ENCODE measurements around the gene PALM2AKAP2. TPM values are rescaled to one million over a fixed set of nuclear protein-coding genes. Genes with fewer than 3 reads are reported as not detected.

PALM2AKAP2 gene
- total RNA-seq, 2 experiments from 2014 or later = not detected

GRCh38 chr9:109795613-109796012 is 15.6 kb downstream of the PALM2AKAP2 start:
- intact Hi-C loops (cut with DNase I, micrococcal nuclease) = no loop called here
- H3K27ac ChIP-seq (ENCODE audit: low read depth in 1 of 2, low read length in 2 of 2) = no peak overlapping the region
- no peak overlapping the region for H3K4me3 ChIP-seq (ENCODE audit: low read length)
- H3K36me3 ChIP-seq (ENCODE audit: insufficient read depth, low read length) = no peaks in the 10 kb centered on the region
- no peaks in the 10 kb centered on the region for H3K4me1 ChIP-seq (ENCODE audit: insufficient read depth, low read length)
- ChIA-PET POLR2A (no interaction called here), CTCF (no interaction called here)
- Mint-ChIP-seq H3K27me3 (peaks cover 6% of the 10 kb centered on the region), H3K36me3 (ENCODE audit: low read depth) (no peaks in the 10 kb centered on the region), H3K4me3 (no peak overlapping the region), H3K9me3 (no peaks in the 10 kb centered on the region), H3K4me1 (ENCODE audit: low read depth) (no peaks in the 10 kb centered on the region), H3K27ac (no peak overlapping the region)
- no peaks in the 10 kb centered on the region for H3K9me3 ChIP-seq (ENCODE audit: control insufficient read depth in 1 of 2, insufficient read depth in 1 of 2, low read length in 2 of 2)
- TF ChIP-seq CTCF (IDR thresholded peaks at IDR 0.05) = no peak
- DNase-seq (no peak), ATAC-seq (ENCODE audit: poor library complexity) (no peak)
- no peaks in the 10 kb centered on the region for H3K27me3 ChIP-seq (ENCODE audit: control insufficient read depth in 1 of 2, insufficient read depth in 2 of 2, low read length in 2 of 2)

- H3K4me1 Mint-ChIP-seq (ENCODE audit: low read depth) = no peaks in the 10 kb centered on the region
- Histone ChIP-seq H3K27ac (ENCODE audit: low read depth in 1 of 2, low read length in 2 of 2) (no peak overlapping the region), H3K36me3 (ENCODE audit: insufficient read depth, low read length) (no peaks in the 10 kb centered on the region), H3K4me1 (ENCODE audit: insufficient read depth, low read length) (no peaks in the 10 kb centered on the region), H3K9me3 (ENCODE audit: control insufficient read depth in 1 of 2, insufficient read depth in 1 of 2, low read length in 2 of 2) (no peaks in the 10 kb centered on the region), H3K27me3 (ENCODE audit: control insufficient read depth in 1 of 2, insufficient read depth in 2 of 2, low read length in 2 of 2) (no peaks in the 10 kb centered on the region), H3K4me3 (ENCODE audit: low read length) (no peak overlapping the region)
- H3K9me3 Mint-ChIP-seq = no peaks in the 10 kb centered on the region
- no peak overlapping the region for H3K4me3 Mint-ChIP-seq
- POLR2A ChIA-PET = no interaction called here
- no peak overlapping the region for H3K27ac Mint-ChIP-seq
- TF ChIP-seq CTCF (IDR thresholded peaks at IDR 0.05) = no peak
- DNase-seq (no peak), ATAC-seq (ENCODE audit: poor library complexity) (no peak)
- CTCF ChIA-PET = no interaction called here
- intact Hi-C loops (cut with DNase I, micrococcal nuclease) = no loop called here
- H3K27me3 Mint-ChIP-seq = peaks cover 10% of the 10 kb centered on the region
- H3K36me3 Mint-ChIP-seq (ENCODE audit: low read depth) = no peaks in the 10 kb centered on the region
Measured at GRCh38 chr9:109796078-109796477, 16.1 kb downstream of the PALM2AKAP2 start.

GRCh38 chr9:109797006-109797405 is 17.0 kb downstream of the PALM2AKAP2 start:
- Mint-ChIP-seq H3K4me3 (no peak overlapping the region), H3K4me1 (ENCODE audit: low read depth) (no peaks in the 10 kb centered on the region), H3K36me3 (ENCODE audit: low read depth) (no peaks in the 10 kb centered on the region), H3K9me3 (no peaks in the 10 kb centered on the region), H3K27ac (no peak overlapping the region), H3K27me3 (peaks cover 11% of the 10 kb centered on the region)
- no peak for ATAC-seq (ENCODE audit: poor library complexity)
- ChIA-PET CTCF (no interaction called here), POLR2A (no interaction called here)
- Histone ChIP-seq H3K36me3 (ENCODE audit: insufficient read depth, low read length) (no peaks in the 10 kb centered on the region), H3K4me1 (ENCODE audit: insufficient read depth, low read length) (no peaks in the 10 kb centered on the region), H3K9me3 (ENCODE audit: control insufficient read depth in 1 of 2, insufficient read depth in 1 of 2, low read length in 2 of 2) (no peaks in the 10 kb centered on the region), H3K27ac (ENCODE audit: low read depth in 1 of 2, low read length in 2 of 2) (no peak overlapping the region), H3K4me3 (ENCODE audit: low read length) (no peak overlapping the region), H3K27me3 (ENCODE audit: control insufficient read depth in 1 of 2, insufficient read depth in 2 of 2, low read length in 2 of 2) (no peaks in the 10 kb centered on the region)
- DNase-seq = no peak
- no peak for TF ChIP-seq CTCF (IDR thresholded peaks at IDR 0.05)
- intact Hi-C loops (cut with DNase I, micrococcal nuclease) = no loop called here

Measured in CD4-positive, alpha-beta T cell (primary cell).